GM18520 (cell line): ENCODE measurements around the gene ZNF415.
"Not testable (repeated sequence)": the region's sequence is repeated elsewhere in the genome, so short reads cannot be mapped to it uniquely, and the experiment has no call there.

ENCODE experiments used
- ATAC-seq: cut with Tn5 transposase; IDR thresholded peaks from one replicate; pipeline ENCODE4 v1.9.1; 2021; ENCODE audit not compliant: unreplicated experiment

The ZNF415 gene

GRCh38 chr19:53103234-53104203, 29.2 kb downstream of the ZNF415 start, which contains the start of gene ZNF160:
Gene ZNF160 (minus strand): TSS chr19:53103422. CDS start chr19:53086276, 17,146 bp downstream.
- ATAC-seq: peak; percentile 86

GRCh38 chr19:53102756-53103233, 29.9 kb downstream of the ZNF415 start:
- ATAC-seq: peak; percentile 6

- ATAC-seq: no peak
These were observed 30.4 kb downstream of the ZNF415 start for GRCh38 chr19:53102206-53102755.

GRCh38 chr19:53101518-53101917, 31.2 kb downstream of the ZNF415 start:
- no peak for ATAC-seq

GRCh38 chr19:53098570-53098969, 34.1 kb downstream of the ZNF415 start:
- not testable (repeated sequence) for ATAC-seq

- not testable (repeated sequence) for ATAC-seq
These were observed 35.6 kb downstream of the ZNF415 start for GRCh38 chr19:53096982-53097690.

GRCh38 chr19:53096579-53096978, 36.1 kb downstream of the ZNF415 start:
- not testable (repeated sequence) for ATAC-seq

GRCh38 chr19:53094754-53095575, 37.7 kb downstream of the ZNF415 start:
- ATAC-seq: no peak

GRCh38 chr19:53092723-53093122, 40.0 kb downstream of the ZNF415 start:
- ATAC-seq: no peak

GRCh38 chr19:53091413-53092254, 41.1 kb downstream of the ZNF415 start:
- ATAC-seq: no peak

- ATAC-seq: no peak
These were observed 44.6 kb downstream of the ZNF415 start for GRCh38 chr19:53088091-53088490.

- no peak for ATAC-seq
These were observed 45.8 kb downstream of the ZNF415 start for GRCh38 chr19:53086949-53087348.

GRCh38 chr19:53085496-53085895, 47.2 kb downstream of the ZNF415 start:
- no peak for ATAC-seq

GRCh38 chr19:53082929-53083328, 49.8 kb downstream of the ZNF415 start:
- ATAC-seq: no peak

GRCh38 chr19:53079313-53079924, 53.3 kb downstream of the ZNF415 start:
- no peak for ATAC-seq

- no peak for ATAC-seq
These were observed 54.0 kb downstream of the ZNF415 start for GRCh38 chr19:53078668-53079067.

- no peak for ATAC-seq
These were observed 55.7 kb downstream of the ZNF415 start for GRCh38 chr19:53076984-53077383.

GRCh38 chr19:53068834-53069233, 63.9 kb downstream of the ZNF415 start:
- ATAC-seq: no peak

GRCh38 chr19:53068199-53068598, 64.5 kb downstream of the ZNF415 start:
- no peak for ATAC-seq
